ENCODE data around the gene MRPS35.

MRPS35 gene

DNA sequence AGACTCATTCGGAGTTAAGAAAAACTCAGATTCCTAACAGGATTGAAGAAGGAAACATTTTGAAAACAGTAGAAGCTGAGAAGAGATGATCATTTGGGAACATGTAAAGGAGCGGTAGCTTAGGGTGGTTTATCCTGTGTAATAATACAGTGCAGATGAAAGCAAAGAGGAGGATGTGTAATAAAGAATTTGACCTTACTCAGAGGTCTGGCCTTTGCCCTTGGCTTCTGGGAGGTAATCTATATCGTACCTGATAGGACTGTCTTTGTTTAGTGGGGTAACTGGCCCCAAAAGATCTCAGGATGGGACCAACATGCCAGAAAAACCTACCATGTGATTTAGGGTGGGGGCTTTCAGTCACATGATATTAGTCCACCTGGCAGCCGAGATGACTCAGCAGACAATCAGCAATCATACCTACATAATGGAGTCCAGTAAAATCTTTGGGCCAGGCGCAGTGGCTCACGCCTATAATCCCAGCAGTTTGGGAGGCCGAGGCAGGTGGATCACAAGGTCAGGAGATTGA is 46.1 kb downstream of the MRPS35 start:
- Histone ChIP-seq H2BK12ac (ENCODE audit: low read length in 2 of 2) (no peak overlapping the region), H3K4me3 (ENCODE audit: insufficient read depth in 1 of 2, low read depth in 1 of 2, low read length in 2 of 2) (no peak overlapping the region), H3K14ac (ENCODE audit: low read length in 2 of 2) (no peak overlapping the region), H2AK5ac (ENCODE audit: low read length, severe bottlenecking) (no peak overlapping the region), H3K9me3 (ENCODE audit: control insufficient read depth, low read length) (no peaks in the 10 kb centered on the region), H2BK120ac (ENCODE audit: low read depth, low read length) (no peak overlapping the region), H3K9ac (ENCODE audit: low read length) (no peak overlapping the region), H3K27ac (ENCODE audit: low read length, poor library complexity, severe bottlenecking) (no peak overlapping the region), H3K4me2 (ENCODE audit: low read length, poor library complexity, severe bottlenecking) (no peak overlapping the region), H3K23ac (ENCODE audit: low read length in 2 of 2) (no peak overlapping the region), H4K8ac (ENCODE audit: low read length) (no peak overlapping the region), H3K36me3 (ENCODE audit: control insufficient read depth in 1 of 2, insufficient read depth in 2 of 2, low read depth in 1 of 2, low read length in 2 of 2) (peaks cover 5 to 44% of the 10 kb centered on the region in 2 experiments), H4K91ac (ENCODE audit: low read length) (no peak overlapping the region), H3K27me3 (ENCODE audit: control insufficient read depth in 1 of 2, insufficient read depth in 1 of 2, low read length in 2 of 2) (no peaks in the 10 kb centered on the region), H3K4ac (ENCODE audit: low read depth in 1 of 2, low read length in 2 of 2) (no peak overlapping the region), H3K4me1 (ENCODE audit: control insufficient read depth, insufficient read depth, low read depth, low read length) (no peaks in the 10 kb centered on the region), H3K79me1 (replicated peaks; ENCODE audit: low read length, poor library complexity, severe bottlenecking) (peaks cover 12% of the 10 kb centered on the region), H2BK15ac (ENCODE audit: low read depth, poor library complexity, severe bottlenecking) (no peak overlapping the region), H3K18ac (ENCODE audit: low read depth in 1 of 2, low read length in 2 of 2) (no peak overlapping the region), H2BK5ac (ENCODE audit: low read depth, low read length, poor library complexity, severe bottlenecking) (no peak overlapping the region), H2AFZ (ENCODE audit: low read depth, low read length) (peak overlapping the region; percentile 4)
- WGBS: 96% methylated on average over 7 of the region's 7 CpGs
- DNase-seq: no peak

DNA sequence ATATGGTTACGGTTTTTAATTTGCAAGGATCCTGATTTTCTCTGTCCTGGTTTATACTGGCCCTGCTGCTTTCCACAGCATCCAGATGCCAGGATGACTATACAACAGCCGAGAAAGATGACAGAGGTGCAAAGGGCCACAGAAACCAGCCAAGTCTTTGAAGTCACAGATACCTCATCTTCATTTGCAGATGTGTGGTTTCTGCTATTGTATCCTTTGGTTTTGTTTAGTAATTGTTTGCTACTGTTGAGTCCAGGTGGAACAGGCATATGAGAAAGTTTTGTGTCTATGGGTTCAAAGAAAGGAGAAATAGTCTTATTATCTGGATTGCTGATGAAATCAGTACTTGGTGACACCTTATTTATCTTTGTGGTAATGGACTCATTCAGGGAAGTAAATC is 52.1 kb downstream of the MRPS35 start:
- H2AFZ ChIP-seq (ENCODE audit: low read depth, low read length): no peak overlapping the region
- no peak overlapping the region for H2BK5ac ChIP-seq (ENCODE audit: low read depth, low read length, poor library complexity, severe bottlenecking)
- no peak overlapping the region for H2AK5ac ChIP-seq (ENCODE audit: low read length, severe bottlenecking)
- H2BK12ac ChIP-seq (ENCODE audit: low read length in 2 of 2): no peak overlapping the region
- peaks cover 0 to 6% of the 10 kb centered on the region in 2 experiments for H3K36me3 ChIP-seq (ENCODE audit: control insufficient read depth in 1 of 2, insufficient read depth in 2 of 2, low read depth in 1 of 2, low read length in 2 of 2)
- H3K27me3 ChIP-seq (ENCODE audit: control insufficient read depth in 1 of 2, insufficient read depth in 1 of 2, low read length in 2 of 2): no peaks in the 10 kb centered on the region
- H2BK120ac ChIP-seq (ENCODE audit: low read depth, low read length): no peak overlapping the region
- H2BK15ac ChIP-seq (ENCODE audit: low read depth, poor library complexity, severe bottlenecking): no peak overlapping the region
- no peak overlapping the region for H3K23ac ChIP-seq (ENCODE audit: low read length in 2 of 2)
- H3K18ac ChIP-seq (ENCODE audit: low read depth in 1 of 2, low read length in 2 of 2): no peak overlapping the region
- no peaks in the 10 kb centered on the region for H3K4me1 ChIP-seq (ENCODE audit: control insufficient read depth, insufficient read depth, low read depth, low read length)
- H3K79me1 ChIP-seq (replicated peaks; ENCODE audit: low read length, poor library complexity, severe bottlenecking): no peaks in the 10 kb centered on the region
- no peak overlapping the region for H3K9ac ChIP-seq (ENCODE audit: low read length)
- no peak overlapping the region for H3K4ac ChIP-seq (ENCODE audit: low read depth in 1 of 2, low read length in 2 of 2)
- no peak overlapping the region for H4K91ac ChIP-seq (ENCODE audit: low read length)
- H3K4me3 ChIP-seq (ENCODE audit: insufficient read depth in 1 of 2, low read depth in 1 of 2, low read length in 2 of 2): no peak overlapping the region
- H3K4me2 ChIP-seq (ENCODE audit: low read length, poor library complexity, severe bottlenecking): no peak overlapping the region
- H4K8ac ChIP-seq (ENCODE audit: low read length): no peak overlapping the region
- H3K9me3 ChIP-seq (ENCODE audit: control insufficient read depth, low read length): no peaks in the 10 kb centered on the region
- no peak overlapping the region for H3K27ac ChIP-seq (ENCODE audit: low read length, poor library complexity, severe bottlenecking)
- DNase-seq: no peak
- 100% methylated on average over 2 of the region's 2 CpGs for WGBS
- H3K14ac ChIP-seq (ENCODE audit: low read length in 2 of 2): no peak overlapping the region

DNA sequence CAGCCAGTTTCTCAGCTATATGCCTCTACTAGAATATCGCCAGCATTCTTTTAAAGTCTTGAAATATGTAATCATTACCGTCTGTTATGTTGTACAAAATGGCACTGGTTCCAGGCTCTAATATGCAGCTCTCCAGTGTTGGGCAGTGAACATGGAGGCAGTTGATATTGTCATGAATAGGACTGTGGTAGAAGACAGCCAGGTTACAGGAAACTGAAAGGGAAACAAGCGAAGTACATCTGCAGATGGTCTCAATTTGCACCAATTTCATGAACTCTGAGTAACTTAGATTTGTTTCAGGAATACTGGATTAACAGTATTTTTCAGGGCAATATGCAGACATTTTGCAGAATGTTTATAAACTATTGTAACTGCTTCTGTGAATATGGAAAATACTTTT is 56.0 kb downstream of the MRPS35 start:
- no peak overlapping the region for H3K18ac ChIP-seq (ENCODE audit: low read depth in 1 of 2, low read length in 2 of 2)
- DNase-seq: no peak
- H3K4me2 ChIP-seq (ENCODE audit: low read length, poor library complexity, severe bottlenecking): no peak overlapping the region
- no peak overlapping the region for H3K4ac ChIP-seq (ENCODE audit: low read depth in 1 of 2, low read length in 2 of 2)
- no peak overlapping the region for H4K8ac ChIP-seq (ENCODE audit: low read length)
- no peak overlapping the region for H2BK5ac ChIP-seq (ENCODE audit: low read depth, low read length, poor library complexity, severe bottlenecking)
- 92% methylated on average over 3 of the region's 3 CpGs for WGBS
- H3K9ac ChIP-seq (ENCODE audit: low read length): no peak overlapping the region
- no peak overlapping the region for H3K4me3 ChIP-seq (ENCODE audit: insufficient read depth in 1 of 2, low read depth in 1 of 2, low read length in 2 of 2)
- H3K4me1 ChIP-seq (ENCODE audit: control insufficient read depth, insufficient read depth, low read depth, low read length): peaks cover 2% of the 10 kb centered on the region
- no peak overlapping the region for H3K27ac ChIP-seq (ENCODE audit: low read length, poor library complexity, severe bottlenecking)
- peaks cover 0 to 2% of the 10 kb centered on the region in 2 experiments for H3K36me3 ChIP-seq (ENCODE audit: control insufficient read depth in 1 of 2, insufficient read depth in 2 of 2, low read depth in 1 of 2, low read length in 2 of 2)
- no peaks in the 10 kb centered on the region for H3K79me1 ChIP-seq (replicated peaks; ENCODE audit: low read length, poor library complexity, severe bottlenecking)
- H2BK12ac ChIP-seq (ENCODE audit: low read length in 2 of 2): no peak overlapping the region
- no peak overlapping the region for H2BK15ac ChIP-seq (ENCODE audit: low read depth, poor library complexity, severe bottlenecking)
- no peaks in the 10 kb centered on the region for H3K27me3 ChIP-seq (ENCODE audit: control insufficient read depth in 1 of 2, insufficient read depth in 1 of 2, low read length in 2 of 2)
- no peak overlapping the region for H2BK120ac ChIP-seq (ENCODE audit: low read depth, low read length)
- H3K14ac ChIP-seq (ENCODE audit: low read length in 2 of 2): no peak overlapping the region
- no peak overlapping the region for H2AFZ ChIP-seq (ENCODE audit: low read depth, low read length)
- no peak overlapping the region for H3K23ac ChIP-seq (ENCODE audit: low read length in 2 of 2)
- no peak overlapping the region for H2AK5ac ChIP-seq (ENCODE audit: low read length, severe bottlenecking)
- H4K91ac ChIP-seq (ENCODE audit: low read length): no peak overlapping the region
- H3K9me3 ChIP-seq (ENCODE audit: control insufficient read depth, low read length): no peaks in the 10 kb centered on the region

DNA sequence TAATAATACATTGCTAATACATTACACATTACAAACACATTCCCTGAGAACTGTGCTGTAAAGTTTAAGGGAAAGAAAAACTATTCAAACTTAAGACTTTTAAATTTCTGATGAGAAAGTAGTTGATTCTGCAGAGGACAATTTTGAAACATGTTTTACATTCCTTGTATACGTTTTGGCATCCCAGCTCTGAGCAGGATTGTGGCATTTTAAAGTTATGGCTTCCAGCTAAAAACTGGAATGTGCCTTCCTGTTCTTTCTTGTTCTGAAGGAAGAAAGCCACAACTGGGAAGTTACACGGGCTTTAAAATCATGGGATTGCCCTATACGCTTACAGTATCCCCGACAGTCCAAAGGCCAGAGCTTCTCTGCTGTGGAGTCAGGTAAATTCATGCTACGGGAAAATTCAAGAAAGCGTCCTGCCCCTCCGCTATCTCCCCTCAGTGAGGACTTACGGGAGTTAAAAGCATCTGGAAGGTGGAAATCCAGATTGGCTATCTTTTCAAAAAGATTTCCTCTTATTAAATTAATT is 58.6 kb downstream of the MRPS35 start:
- WGBS: 73% methylated on average over 5 of the region's 8 CpGs
- peak overlapping the region; percentile 29 for H3K4me2 ChIP-seq (ENCODE audit: low read length, poor library complexity, severe bottlenecking)
- H3K4me1 ChIP-seq (ENCODE audit: control insufficient read depth, insufficient read depth, low read depth, low read length): peaks cover 2% of the 10 kb centered on the region
- peak overlapping the region; percentile 79 for H3K27ac ChIP-seq (ENCODE audit: low read length, poor library complexity, severe bottlenecking)
- no peak overlapping the region for H3K4me3 ChIP-seq (ENCODE audit: insufficient read depth in 1 of 2, low read depth in 1 of 2, low read length in 2 of 2)
- no peak overlapping the region for H3K23ac ChIP-seq (ENCODE audit: low read length in 2 of 2)
- H2BK120ac ChIP-seq (ENCODE audit: low read depth, low read length): no peak overlapping the region
- no peaks in the 10 kb centered on the region for H3K27me3 ChIP-seq (ENCODE audit: control insufficient read depth in 1 of 2, insufficient read depth in 1 of 2, low read length in 2 of 2)
- H3K36me3 ChIP-seq (ENCODE audit: control insufficient read depth in 1 of 2, insufficient read depth in 2 of 2, low read depth in 1 of 2, low read length in 2 of 2): no peaks in the 10 kb centered on the region
- no peak overlapping the region for H3K14ac ChIP-seq (ENCODE audit: low read length in 2 of 2)
- no peak overlapping the region for H3K9ac ChIP-seq (ENCODE audit: low read length)
- H2AK5ac ChIP-seq (ENCODE audit: low read length, severe bottlenecking): peak overlapping the region; percentile 48
- no peak overlapping the region for H3K18ac ChIP-seq (ENCODE audit: low read depth in 1 of 2, low read length in 2 of 2)
- no peak overlapping the region for H3K4ac ChIP-seq (ENCODE audit: low read depth in 1 of 2, low read length in 2 of 2)
- no peak for DNase-seq
- H3K79me1 ChIP-seq (replicated peaks; ENCODE audit: low read length, poor library complexity, severe bottlenecking): no peaks in the 10 kb centered on the region
- H2BK5ac ChIP-seq (ENCODE audit: low read depth, low read length, poor library complexity, severe bottlenecking): no peak overlapping the region
- H4K91ac ChIP-seq (ENCODE audit: low read length): no peak overlapping the region
- no peak overlapping the region for H4K8ac ChIP-seq (ENCODE audit: low read length)
- H3K9me3 ChIP-seq (ENCODE audit: control insufficient read depth, low read length): no peaks in the 10 kb centered on the region
- H2BK12ac ChIP-seq (ENCODE audit: low read length in 2 of 2): no peak overlapping the region
- no peak overlapping the region for H2BK15ac ChIP-seq (ENCODE audit: low read depth, poor library complexity, severe bottlenecking)
- H2AFZ ChIP-seq (ENCODE audit: low read depth, low read length): no peak overlapping the region

Measured in mesenchymal stem cell (in vitro differentiated cells and primary cell).